HCT116 (cell line): ENCODE data around the gene CRYZ. TPM values are rescaled to one million over a fixed set of nuclear protein-coding genes. Genes with fewer than 3 reads are reported as not detected.

Experiments used
- ATAC-seq: fragments of 200-7000 bp; cut with Tn5 transposase; 2 replicates; pipeline ENCODE4 v1.9.1; 2020; ENCODE audit warnings: mild to moderate bottlenecking, moderate library complexity
- BruUV-seq: library from RNA; stranded (reverse); fragments of 400-500 nt; replicated peaks from 2 replicates; lab custom pipeline; 2021; lab: Mats Ljungman, UMichigan
- CTCF ChIA-PET: fragments of 300-600 bp; sonication (Branson Sonifier 250); formaldehyde crosslinking; loops from one replicate; lab custom pipeline; 2021; ENCODE audit warnings: antibody characterized with exemption; lab: Charles Lee
- POLR2A ChIA-PET: fragments of 300-600, 350-600 bp; sonication (Branson Sonifier 250); formaldehyde crosslinking; loops from one replicate; lab custom pipeline; 2021; ENCODE audit warnings: antibody characterized with exemption; lab: Charles Lee
- RAD21 ChIA-PET, 2 experiments: fragments of 300-600 bp; sonication (Branson Sonifier 250); formaldehyde crosslinking; loops; one replicate each; lab custom pipeline; 2023; ENCODE audit warnings: low total read pairs in 2 of 2; ENCODE audit not compliant: uncharacterized antibody in 2 of 2, unreplicated experiment in 2 of 2, low non-redundant PET in 1 of 2; lab: Charles Lee
- DNase-seq: peaks from one replicate; pipeline ENCODE4 v3.0.0-alpha.2; 2010; ENCODE audit warnings: low read depth, low spot score
- H2AFZ ChIP-seq: fragments of 200-600 bp; shearing (Covaris generic), sonication (generic); 2 replicates; pipeline ENCODE4 v1.6.1; 2017; ENCODE audit warnings: low read depth, mixed run types, mixed read lengths, antibody characterized with exemption, low read length; ENCODE audit not compliant: poor library complexity, severe bottlenecking
- H3K27ac ChIP-seq: 2 replicates; pipeline ENCODE4 v1.5.1; 2012; ENCODE audit warnings: low read depth, low read length
- H3K27me3 ChIP-seq: fragments of 200-600 bp; sonication (generic); 2 replicates; pipeline ENCODE4 v1.6.1; 2016; ENCODE audit warnings: mixed run types, low read length, mixed read lengths; ENCODE audit not compliant: insufficient read depth
- H3K36me3 ChIP-seq, 2 experiments: fragments of 200-500 bp in 1 of 2; fragments of 200-600 bp in 1 of 2; sonication (Bioruptor generic) in 1 of 2; sonication (generic) in 1 of 2; 2 replicates each; pipeline versions ENCODE4 v1.5.1 to v1.6.1; 2014 to 2016; ENCODE audit warnings: low read length in 2 of 2, inconsistent platforms in 1 of 2, mixed read lengths in 1 of 2, mixed run types in 1 of 2; ENCODE audit not compliant: insufficient read depth in 2 of 2, control insufficient read depth in 1 of 2
- H3K4me1 ChIP-seq, 2 experiments: fragments of 200-600 bp in 1 of 2; sonication (generic) in 1 of 2; 2 replicates each; pipeline versions ENCODE4 v1.5.1 to v1.6.1; 2012 to 2017; ENCODE audit warnings: low read length in 2 of 2, inconsistent platforms in 1 of 2, mild to moderate bottlenecking in 1 of 2, mixed read lengths in 1 of 2, mixed run types in 1 of 2, moderate library complexity in 1 of 2; ENCODE audit not compliant: insufficient read depth in 2 of 2, control insufficient read depth in 1 of 2
- H3K4me2 ChIP-seq: fragments of 200-600 bp; sonication (generic); 2 replicates; pipeline ENCODE4 v1.6.1; 2017; ENCODE audit warnings: mixed run types, low read length, mixed read lengths
- H3K4me3 ChIP-seq, 2 experiments: fragments of 200-600 bp in 1 of 2; sonication (generic) in 1 of 2; replicated peaks in 1 of 2; 2 replicates each; pipeline ENCODE4 v1.5.1; 2011 to 2016; ENCODE audit warnings: low read length in 2 of 2, control low read depth in 1 of 2, low read depth in 1 of 2, mild to moderate bottlenecking in 1 of 2, mixed read lengths in 1 of 2, mixed run types in 1 of 2
- H3K79me2 ChIP-seq: fragments of 200-600 bp; sonication (generic); 2 replicates; pipeline ENCODE4 v1.6.1; 2017; ENCODE audit warnings: mild to moderate bottlenecking, mixed run types, low read length, moderate library complexity, mixed read lengths; ENCODE audit not compliant: insufficient read depth
- H3K9ac ChIP-seq: fragments of 200-600 bp; sonication (generic); 2 replicates; pipeline ENCODE4 v1.6.1; 2016; ENCODE audit warnings: low read length, mixed read lengths
- H3K9me2 ChIP-seq: fragments of 200-600 bp; sonication (generic), shearing (Covaris generic); 2 replicates; pipeline ENCODE4 v1.6.1; 2017; ENCODE audit warnings: mixed run types, mild to moderate bottlenecking, moderate library complexity; ENCODE audit not compliant: insufficient read depth
- H3K9me3 ChIP-seq, 2 experiments: fragments of 200-500 bp in 1 of 2; fragments of 200-600 bp in 1 of 2; sonication (Bioruptor generic) in 1 of 2; sonication (generic) in 1 of 2; 2 replicates each; pipeline ENCODE4 v1.6.1; 2014 to 2017; ENCODE audit warnings: low read length in 2 of 2, mixed read lengths in 2 of 2, inconsistent platforms in 1 of 2, low read depth in 1 of 2, mild to moderate bottlenecking in 1 of 2, mixed run types in 1 of 2, moderate library complexity in 1 of 2; ENCODE audit not compliant: control insufficient read depth in 1 of 2, insufficient read depth in 1 of 2
- H4K20me1 ChIP-seq: fragments of 200-600 bp; sonication (generic), shearing (Covaris generic); 2 replicates; pipeline ENCODE4 v1.6.1; 2017; ENCODE audit warnings: mixed run types, mild to moderate bottlenecking, moderate library complexity; ENCODE audit not compliant: insufficient read depth
- ATF3 ChIP-seq: IDR thresholded peaks from 2 replicates; pipeline ENCODE4 v1.6.1; 2012
- CBX3 ChIP-seq: IDR thresholded peaks from 2 replicates; pipeline ENCODE4 v1.6.1; 2012; ENCODE audit warnings: low read depth
- EGR1 ChIP-seq: IDR thresholded peaks from 2 replicates; pipeline ENCODE4 v1.6.1; 2012; ENCODE audit warnings: low read depth
- MAX ChIP-seq: IDR thresholded peaks from 2 replicates; pipeline ENCODE4 v1.6.1; 2012
- POLR2AphosphoS5 ChIP-seq: IDR thresholded peaks from 2 replicates; pipeline ENCODE4 v1.6.1; 2011; ENCODE audit warnings: mild to moderate bottlenecking, low read depth, low read length, moderate library complexity
- RAD21 ChIP-seq: IDR thresholded peaks from 2 replicates; pipeline ENCODE4 v1.6.1; 2012; ENCODE audit warnings: low read depth, mild to moderate bottlenecking
- SRF ChIP-seq: IDR thresholded peaks from 2 replicates; pipeline ENCODE4 v1.6.1; 2012; ENCODE audit warnings: low read depth
- ZBTB33 ChIP-seq: IDR thresholded peaks from 2 replicates; pipeline ENCODE4 v1.6.1; 2011; ENCODE audit warnings: mild to moderate bottlenecking, low read length, moderate library complexity; ENCODE audit not compliant: insufficient replicate concordance; ENCODE audit errors: extremely low read depth
- ZNF274 ChIP-seq: fragments of 200-500 bp; sonication (Bioruptor generic); IDR thresholded peaks from 2 replicates; pipeline ENCODE4 v1.6.1; 2014; ENCODE audit warnings: mild to moderate bottlenecking, low read depth, low read length, inconsistent platforms
- intact Hi-C: fragments of 100-400 bp; cut with micrococcal nuclease; formaldehyde crosslinking; loops from 2 replicates; pipeline ENCODE4 v1.10.0; 2022
- total RNA-seq: library from RNA; stranded (reverse); gene quantifications from one replicate; pipeline ENCODE4 v1.2.1, GENCODE V29; 2021; ENCODE audit not compliant: unreplicated experiment

Gene CRYZ
- total RNA-seq, 1 experiment from 2014 or later = 28.2 TPM

DNA sequence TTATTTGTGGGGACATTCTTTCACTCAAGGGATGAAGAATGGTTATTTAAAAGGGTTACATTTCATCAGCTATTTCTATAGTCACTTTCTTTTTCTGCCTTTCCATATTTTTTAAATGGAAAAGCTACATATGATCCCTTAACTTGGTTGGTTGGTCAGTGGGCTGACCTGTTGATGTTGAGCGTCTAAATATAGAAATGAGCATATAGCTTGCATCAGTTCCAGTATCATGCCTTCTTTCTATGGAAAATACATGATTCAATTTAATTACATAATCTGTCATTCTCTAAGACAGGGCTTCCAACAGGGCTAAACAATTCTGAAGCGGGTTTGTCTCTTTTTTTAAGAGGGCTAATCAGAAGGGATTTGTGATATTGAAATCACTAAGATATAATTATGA lies 40.7 kb upstream of the CRYZ start (continued):
- TF ChIP-seq EGR1 (no peak), CBX3 (no peak), SRF (no peak), MAX (no peak), RAD21 (no peak), ZNF274 (no peak)
- TF ChIP-seq, all 23 proteins: peak for 0

GRCh38 chr1:74772945-74773344 lies 40.1 kb upstream of the CRYZ start:
- Histone ChIP-seq H4K20me1 (no peaks in the 10 kb centered on the region), H3K27ac (no peak overlapping the region), H3K4me2 (no peak overlapping the region), H3K9ac (no peak overlapping the region), H3K4me1 (no peaks in the 10 kb centered on the region), H3K36me3 (no peaks in the 10 kb centered on the region), H3K79me2 (no peaks in the 10 kb centered on the region), H3K9me2 (no peaks in the 10 kb centered on the region), H3K9me3 (no peaks in the 10 kb centered on the region), H2AFZ (no peak overlapping the region), H3K27me3 (peaks cover 49% of the 10 kb centered on the region), H3K4me3 (no peak overlapping the region)
- DNase-seq (no peak), ATAC-seq (no peak)
- ChIA-PET CTCF (interaction anchor here (4.1 kb wide), 1 partner anchor 429 kb away, joined by 25 read pairs; no protein-coding TSS in a partner anchor), RAD21 (no interaction called here), POLR2A (no interaction called here)
- intact Hi-C loops = loop anchor here (1.0 kb wide), 1 partner anchor 430 kb away; no protein-coding TSS in a partner anchor
- no TSS peak for BruUV-seq
- TF ChIP-seq RAD21 (no peak), ZBTB33 (no peak), POLR2AphosphoS5 (no peak), MAX (no peak), SRF (no peak), ATF3 (no peak)
